Measurements from ENCODE around the gene VIPR2.

The VIPR2 gene

DNA sequence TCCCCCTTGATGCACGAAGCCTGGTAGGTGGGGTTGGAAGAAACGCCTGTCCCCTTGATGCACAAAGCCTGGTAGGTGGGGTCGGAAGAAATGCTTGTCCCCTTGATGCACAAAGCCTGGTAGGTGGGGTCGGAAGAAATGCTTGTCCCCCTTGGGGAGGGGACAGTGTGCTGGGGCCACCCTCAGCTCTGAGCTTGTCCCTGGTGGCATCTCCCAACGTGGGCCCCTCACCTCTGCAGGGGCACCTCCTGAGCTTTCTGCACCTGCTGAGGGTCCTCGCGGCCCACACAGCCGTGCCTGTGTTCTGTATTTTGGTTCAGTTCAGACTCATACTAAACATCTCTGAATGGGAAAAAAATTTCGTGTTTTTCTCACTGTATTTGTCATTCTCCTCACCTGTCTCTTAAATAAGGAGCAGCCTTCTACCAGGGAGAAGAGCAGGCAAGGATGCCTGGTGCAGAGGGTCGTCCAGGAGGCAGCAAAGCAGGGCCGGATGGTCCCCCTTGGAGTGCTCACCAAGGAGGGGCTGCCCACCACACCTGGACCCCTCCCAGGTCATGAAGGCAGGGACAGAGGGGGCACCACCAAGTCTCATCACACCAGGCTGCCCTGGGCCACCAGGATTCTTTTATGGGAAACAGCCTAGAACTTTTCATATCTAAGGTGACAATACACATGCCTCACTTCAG is 24.7 kb downstream of the VIPR2 start:
- Histone ChIP-seq H3K27me3 (ENCODE audit: insufficient read depth, low read depth) (no peaks in the 10 kb centered on the region), H3K36me3 (ENCODE audit: insufficient read depth) (no peaks in the 10 kb centered on the region), H3K9ac (no peak overlapping the region), H3K4me2 (no peak overlapping the region), H3K79me2 (ENCODE audit: insufficient read depth, low read depth) (no peaks in the 10 kb centered on the region), H3K4me3 (IDR thresholded peaks at IDR 0.05; ENCODE audit: insufficient read depth, low read depth, low read length) (no peak overlapping the region), H2AFZ (ENCODE audit: low read depth) (no peak overlapping the region), H3K4me1 (ENCODE audit: low read depth, poor library complexity, severe bottlenecking) (no peaks in the 10 kb centered on the region), H4K20me1 (ENCODE audit: insufficient read depth) (no peaks in the 10 kb centered on the region), H3K27ac (no peak overlapping the region)
- TF ChIP-seq, protein P1, sequence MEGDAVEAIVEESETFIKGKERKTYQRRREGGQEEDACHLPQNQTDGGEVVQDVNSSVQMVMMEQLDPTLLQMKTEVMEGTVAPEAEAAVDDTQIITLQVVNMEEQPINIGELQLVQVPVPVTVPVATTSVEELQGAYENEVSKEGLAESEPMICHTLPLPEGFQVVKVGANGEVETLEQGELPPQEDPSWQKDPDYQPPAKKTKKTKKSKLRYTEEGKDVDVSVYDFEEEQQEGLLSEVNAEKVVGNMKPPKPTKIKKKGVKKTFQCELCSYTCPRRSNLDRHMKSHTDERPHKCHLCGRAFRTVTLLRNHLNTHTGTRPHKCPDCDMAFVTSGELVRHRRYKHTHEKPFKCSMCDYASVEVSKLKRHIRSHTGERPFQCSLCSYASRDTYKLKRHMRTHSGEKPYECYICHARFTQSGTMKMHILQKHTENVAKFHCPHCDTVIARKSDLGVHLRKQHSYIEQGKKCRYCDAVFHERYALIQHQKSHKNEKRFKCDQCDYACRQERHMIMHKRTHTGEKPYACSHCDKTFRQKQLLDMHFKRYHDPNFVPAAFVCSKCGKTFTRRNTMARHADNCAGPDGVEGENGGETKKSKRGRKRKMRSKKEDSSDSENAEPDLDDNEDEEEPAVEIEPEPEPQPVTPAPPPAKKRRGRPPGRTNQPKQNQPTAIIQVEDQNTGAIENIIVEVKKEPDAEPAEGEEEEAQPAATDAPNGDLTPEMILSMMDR (conservative IDR thresholded peaks at IDR 0.05; ENCODE audit: low read depth, low read length), result no peak

DNA sequence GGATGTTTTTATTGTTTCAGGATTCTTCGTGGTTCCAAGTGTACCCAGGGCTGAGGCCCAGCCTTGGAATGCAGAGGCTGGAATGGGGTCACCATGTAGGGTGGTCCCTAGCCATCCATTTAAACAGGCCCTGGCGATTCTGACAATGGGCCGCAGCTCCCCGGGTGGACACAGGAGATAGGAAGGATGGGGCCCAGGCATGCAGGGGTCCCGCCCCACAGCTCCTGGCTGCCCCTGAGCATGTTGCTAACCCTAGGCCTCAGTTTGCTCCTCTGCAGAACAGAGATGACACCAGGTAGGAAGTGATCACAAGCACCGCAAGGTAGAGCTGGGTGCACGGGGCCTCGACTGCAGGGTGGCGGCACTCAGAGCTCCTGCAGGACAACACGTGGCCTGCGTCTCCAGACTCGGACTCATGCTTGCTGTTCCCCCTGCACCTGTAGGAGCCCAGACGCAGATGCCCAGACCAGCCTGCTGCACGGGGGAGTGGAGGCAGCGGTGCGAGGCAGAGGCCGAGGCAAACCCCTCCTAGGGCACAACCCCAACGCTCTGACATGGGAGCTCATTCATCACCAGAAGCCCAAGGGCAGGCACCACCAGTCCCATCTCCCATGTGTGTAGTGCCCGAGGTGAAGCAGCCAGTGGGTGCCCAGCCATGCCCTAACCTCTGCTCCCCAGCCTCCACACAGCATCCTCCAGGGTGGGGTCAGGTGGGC is 25.5 kb downstream of the VIPR2 start:
- no peak overlapping the region for H3K9ac ChIP-seq
- no peak overlapping the region for H3K27ac ChIP-seq
- H3K4me2 ChIP-seq, result no peak overlapping the region
- H2AFZ ChIP-seq (ENCODE audit: low read depth), result no peak overlapping the region
- no peak overlapping the region for H3K4me3 ChIP-seq (IDR thresholded peaks at IDR 0.05; ENCODE audit: insufficient read depth, low read depth, low read length)
- TF ChIP-seq, protein P1 (conservative IDR thresholded peaks at IDR 0.05; ENCODE audit: low read depth, low read length), result no peak
- no peaks in the 10 kb centered on the region for H3K4me1 ChIP-seq (ENCODE audit: low read depth, poor library complexity, severe bottlenecking)
- no peaks in the 10 kb centered on the region for H3K36me3 ChIP-seq (ENCODE audit: insufficient read depth)
- no peaks in the 10 kb centered on the region for H3K27me3 ChIP-seq (ENCODE audit: insufficient read depth, low read depth)
- H4K20me1 ChIP-seq (ENCODE audit: insufficient read depth), result no peaks in the 10 kb centered on the region
- H3K79me2 ChIP-seq (ENCODE audit: insufficient read depth, low read depth), result no peaks in the 10 kb centered on the region

DNA sequence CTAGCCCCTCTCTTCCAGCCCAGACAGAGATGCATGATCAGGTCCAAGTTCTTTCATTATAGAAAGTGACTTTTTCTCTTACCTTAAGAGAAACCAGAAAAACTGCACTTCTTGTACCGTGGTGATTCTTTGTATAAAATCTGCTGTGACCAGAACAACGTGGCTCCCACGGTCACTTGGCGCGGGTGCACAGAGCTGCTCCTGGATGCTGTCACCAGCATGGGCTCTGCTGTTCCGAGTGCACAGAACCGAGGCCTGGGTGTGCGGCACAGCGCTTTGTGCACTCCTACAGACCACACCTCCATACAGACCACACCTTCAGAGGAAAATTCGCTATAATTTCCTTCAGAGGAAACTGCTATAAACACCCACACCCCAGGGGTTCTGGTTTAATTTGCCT is 26.0 kb downstream of the VIPR2 start:
- Histone ChIP-seq H3K79me2 (ENCODE audit: insufficient read depth, low read depth) (no peaks in the 10 kb centered on the region), H4K20me1 (ENCODE audit: insufficient read depth) (no peaks in the 10 kb centered on the region), H3K4me2 (no peak overlapping the region), H3K4me1 (ENCODE audit: low read depth, poor library complexity, severe bottlenecking) (no peaks in the 10 kb centered on the region), H3K27ac (no peak overlapping the region), H3K36me3 (ENCODE audit: insufficient read depth) (no peaks in the 10 kb centered on the region), H3K9ac (no peak overlapping the region), H3K27me3 (ENCODE audit: insufficient read depth, low read depth) (no peaks in the 10 kb centered on the region), H2AFZ (ENCODE audit: low read depth) (no peak overlapping the region), H3K4me3 (IDR thresholded peaks at IDR 0.05; ENCODE audit: insufficient read depth, low read depth, low read length) (no peak overlapping the region)
- TF ChIP-seq, protein P1 (conservative IDR thresholded peaks at IDR 0.05; ENCODE audit: low read depth, low read length), result no peak

DNA sequence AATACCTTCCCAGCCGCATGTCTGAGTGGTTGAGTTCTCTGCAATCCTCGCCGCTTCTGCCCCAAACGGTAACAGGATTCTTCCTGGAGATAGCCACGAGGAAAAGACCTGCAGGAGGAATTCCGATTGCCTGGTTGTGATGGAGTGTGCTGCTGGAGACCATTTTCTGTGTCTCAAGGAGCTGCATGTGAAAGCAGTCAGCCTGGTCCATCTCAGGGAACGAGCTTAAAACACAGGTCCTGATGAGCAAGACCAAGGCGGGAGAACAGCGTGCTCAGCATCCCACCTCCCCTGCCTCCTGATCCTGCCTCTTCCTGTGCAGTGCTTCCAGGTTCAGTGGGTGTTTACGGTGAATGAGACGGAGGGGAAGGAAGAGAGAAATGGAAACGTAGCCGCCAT is 26.5 kb downstream of the VIPR2 start:
- no peaks in the 10 kb centered on the region for H3K36me3 ChIP-seq (ENCODE audit: insufficient read depth)

More for the DNA sequence above, 26.5 kb downstream of the VIPR2 start:
- Histone ChIP-seq H3K9ac (no peak overlapping the region), H4K20me1 (ENCODE audit: insufficient read depth) (no peaks in the 10 kb centered on the region), H2AFZ (ENCODE audit: low read depth) (no peak overlapping the region), H3K4me3 (IDR thresholded peaks at IDR 0.05; ENCODE audit: insufficient read depth, low read depth, low read length) (no peak overlapping the region), H3K79me2 (ENCODE audit: insufficient read depth, low read depth) (no peaks in the 10 kb centered on the region), H3K4me1 (ENCODE audit: low read depth, poor library complexity, severe bottlenecking) (no peaks in the 10 kb centered on the region), H3K27me3 (ENCODE audit: insufficient read depth, low read depth) (no peaks in the 10 kb centered on the region), H3K4me2 (no peak overlapping the region), H3K27ac (no peak overlapping the region)
- TF ChIP-seq, protein P1 (conservative IDR thresholded peaks at IDR 0.05; ENCODE audit: low read depth, low read length), result no peak

Data from KMS-11 (cell line).